Peyer's patch (tissue), 4 donors: ENCODE data around the gene LAMC1. TPM values are rescaled to one million over a fixed set of nuclear protein-coding genes. Genes with fewer than 3 reads are reported as not detected.
A peak's percentile ranks its signal among the peaks of the same experiment; 100 is the strongest.

ENCODE experiments used
- DNase-seq, 3 donors: peaks; one replicate each; pipeline ENCODE4 v3.0.0-alpha.2; 2017 to 2019
- H3K27ac ChIP-seq, 4 donors: fragments of 200-600 bp; sonication (generic); one replicate each; pipeline ENCODE4 v1.5.1; 2016 to 2019
- H3K27me3 ChIP-seq, 2 donors: fragments of 200-600 bp; sonication (generic); one replicate each; pipeline ENCODE4 v1.5.1; 2019
- H3K36me3 ChIP-seq, 3 donors: fragments of 200-600 bp; sonication (generic); one replicate each; pipeline ENCODE4 v1.5.1; 2016 to 2019
- H3K4me1 ChIP-seq, 4 donors: fragments of 200-600 bp; sonication (generic); one replicate each; pipeline ENCODE4 v1.5.1; 2016 to 2019
- H3K4me3 ChIP-seq, 4 donors: fragments of 200-600 bp; sonication (generic); 1 replicate in 3 of 4; 2 replicates in 1 of 4; pipeline ENCODE4 v1.5.1; 2016 to 2019; ENCODE audit warnings: mild to moderate bottlenecking in 1 of 4
- H3K9me3 ChIP-seq, 4 donors: fragments of 200-600 bp; sonication (generic); one replicate each; pipeline ENCODE4 v1.5.1; 2016 to 2019; ENCODE audit warnings: mild to moderate bottlenecking in 1 of 4
- POLR2A ChIP-seq, 2 donors: fragments of 450-650 bp; IDR thresholded peaks; one replicate each; pipeline ENCODE4 v1.5.1; 2017; ENCODE audit warnings: antibody characterized with exemption in 2 of 2, mild to moderate bottlenecking in 2 of 2, moderate library complexity in 2 of 2
- small RNA-seq, 2 donors: library from RNA; depleted of rRNA; stranded (forward); fragments of <200 nt; gene quantifications; one replicate each; pipeline ENCODE3, GENCODE V24; 2016
- total RNA-seq, 4 donors: library from RNA; depleted of rRNA; stranded (reverse); fragments of >200 nt; gene quantifications; one replicate each; pipeline ENCODE4 v1.1.0, GENCODE V29; 2016
- TF ChIP-seq, protein P1 (sequence below), 6 experiments: fragments of 450-650 bp in 4 of 6; fragments of 200-600 bp in 2 of 6; sonication (generic) in 1 of 6; IDR thresholded peaks; one replicate each; pipeline ENCODE4 v1.5.1; 2017 to 2019; ENCODE audit warnings: antibody characterized with exemption in 6 of 6, mild to moderate bottlenecking in 3 of 6, moderate library complexity in 1 of 6

The LAMC1 gene
- total RNA-seq, 4 donors from 2014 or later = 46.4 to 291 (median 121) TPM

- H3K9me3 ChIP-seq = no peaks in the 10 kb centered on the region
- no peak for DNase-seq
- no peak overlapping the region for H3K4me3 ChIP-seq
- peak overlapping the region in 2 of 4 donors; percentile 56 to 74 for H3K27ac ChIP-seq
- H3K36me3 ChIP-seq = no peaks in the 10 kb centered on the region
- no peaks in the 10 kb centered on the region for H3K27me3 ChIP-seq
- H3K4me1 ChIP-seq = peaks cover 0 to 8% (median 0%) of the 10 kb centered on the region in 4 donors
- no peak for TF ChIP-seq POLR2A (IDR thresholded peaks at IDR 0.05)
- TF ChIP-seq, protein P1, sequence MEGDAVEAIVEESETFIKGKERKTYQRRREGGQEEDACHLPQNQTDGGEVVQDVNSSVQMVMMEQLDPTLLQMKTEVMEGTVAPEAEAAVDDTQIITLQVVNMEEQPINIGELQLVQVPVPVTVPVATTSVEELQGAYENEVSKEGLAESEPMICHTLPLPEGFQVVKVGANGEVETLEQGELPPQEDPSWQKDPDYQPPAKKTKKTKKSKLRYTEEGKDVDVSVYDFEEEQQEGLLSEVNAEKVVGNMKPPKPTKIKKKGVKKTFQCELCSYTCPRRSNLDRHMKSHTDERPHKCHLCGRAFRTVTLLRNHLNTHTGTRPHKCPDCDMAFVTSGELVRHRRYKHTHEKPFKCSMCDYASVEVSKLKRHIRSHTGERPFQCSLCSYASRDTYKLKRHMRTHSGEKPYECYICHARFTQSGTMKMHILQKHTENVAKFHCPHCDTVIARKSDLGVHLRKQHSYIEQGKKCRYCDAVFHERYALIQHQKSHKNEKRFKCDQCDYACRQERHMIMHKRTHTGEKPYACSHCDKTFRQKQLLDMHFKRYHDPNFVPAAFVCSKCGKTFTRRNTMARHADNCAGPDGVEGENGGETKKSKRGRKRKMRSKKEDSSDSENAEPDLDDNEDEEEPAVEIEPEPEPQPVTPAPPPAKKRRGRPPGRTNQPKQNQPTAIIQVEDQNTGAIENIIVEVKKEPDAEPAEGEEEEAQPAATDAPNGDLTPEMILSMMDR (IDR thresholded peaks at IDR 0.05) = no peak
Observed at GRCh38 chr1:183194527-183195141, 171.4 kb downstream of the LAMC1 start.

GRCh38 chr1:183195142-183195574 is 171.9 kb downstream of the LAMC1 start:
- H3K4me3 ChIP-seq = no peak overlapping the region
- peak overlapping the region in 2 of 4 donors; percentile 56 to 74 for H3K27ac ChIP-seq
- peak in 2 of 3 donors; percentile 56 to 72 for DNase-seq
- TF ChIP-seq POLR2A (IDR thresholded peaks at IDR 0.05) = no peak
- TF ChIP-seq, protein P1 (IDR thresholded peaks at IDR 0.05) = peak in 3 of 6 experiments; percentile 40 to 46 (median 42)
- H3K9me3 ChIP-seq = no peaks in the 10 kb centered on the region
- peaks cover 0 to 8% (median 0%) of the 10 kb centered on the region in 4 donors for H3K4me1 ChIP-seq
- no peaks in the 10 kb centered on the region for H3K27me3 ChIP-seq
- H3K36me3 ChIP-seq = no peaks in the 10 kb centered on the region

Small RNA genes within 50 kb of the gene (small RNA-seq; reads per million reads assigned to genes)
- gene RNU6-41P = 0 reads per million in 2 donors

Other genes starting within 250 kb of the LAMC1 start
- 10 to 100 TPM in 2 of 4 donors, 1 to 10 TPM in 2; 2.3 to 10.7 (median 7.4) TPM for gene NPL, start 233.6 kb upstream of the LAMC1 start, total RNA-seq
- 100 to 1,000 TPM in 1 of 4 donors, 10 to 100 TPM in 3; 35.7 to 116 (median 63.5) TPM for gene DHX9, start 184.1 kb upstream of the LAMC1 start, total RNA-seq
- gene SHCBP1L, start 70.3 kb upstream of the LAMC1 start, total RNA-seq = not detected
- gene LAMC2, start 162.8 kb downstream of the LAMC1 start, total RNA-seq = 10 to 100 TPM in 3 of 4 donors, 1 to 10 TPM in 1; 3.3 to 29.7 (median 17.3) TPM